HG02763 (cell line): ENCODE results near the gene ZNF219.
"Not testable (repeated sequence)": the region's sequence is repeated elsewhere in the genome, so short reads cannot be mapped to it uniquely, and the experiment has no call there.

ENCODE experiments used
- ATAC-seq: cut with Tn5 transposase; IDR thresholded peaks from one replicate; pipeline ENCODE4 v1.9.1; 2021; ENCODE audit warnings: mild to moderate bottlenecking, moderate library complexity; ENCODE audit not compliant: unreplicated experiment

The ZNF219 gene

GRCh38 chr14:21049271-21049673 is 49.2 kb downstream of the ZNF219 start:
- ATAC-seq, result no peak

- no peak for ATAC-seq
These were observed 49.8 kb downstream of the ZNF219 start for GRCh38 chr14:21048638-21049037.

- no peak for ATAC-seq
These were observed 51.1 kb downstream of the ZNF219 start for GRCh38 chr14:21047378-21047781.

- no peak for ATAC-seq
These were observed 54.4 kb downstream of the ZNF219 start for GRCh38 chr14:21043974-21044618.

- no peak for ATAC-seq
These were observed 55.0 kb downstream of the ZNF219 start for GRCh38 chr14:21043387-21043973.

- ATAC-seq, result no peak
These were observed 55.5 kb downstream of the ZNF219 start for GRCh38 chr14:21042918-21043317.

GRCh38 chr14:21041676-21042433 is 56.6 kb downstream of the ZNF219 start, which contains the start of gene RNASE7:
Gene RNASE7, plus strand, starts transcription at chr14:21042362. Its CDS starts 631 bp downstream, at chr14:21042993.
- ATAC-seq, result no peak

- not testable (repeated sequence) for ATAC-seq
These were observed 57.5 kb downstream of the ZNF219 start for GRCh38 chr14:21040941-21041340.

- ATAC-seq, result no peak
These were observed 58.0 kb downstream of the ZNF219 start for GRCh38 chr14:21040370-21040925.
